ENCODE results near the gene MAP1LC3A. TPM values are rescaled to one million over a fixed set of nuclear protein-coding genes. Genes with fewer than 3 reads are reported as not detected.

The MAP1LC3A gene
- total RNA-seq, 1 experiment from 2014 or later = not detected

DNA sequence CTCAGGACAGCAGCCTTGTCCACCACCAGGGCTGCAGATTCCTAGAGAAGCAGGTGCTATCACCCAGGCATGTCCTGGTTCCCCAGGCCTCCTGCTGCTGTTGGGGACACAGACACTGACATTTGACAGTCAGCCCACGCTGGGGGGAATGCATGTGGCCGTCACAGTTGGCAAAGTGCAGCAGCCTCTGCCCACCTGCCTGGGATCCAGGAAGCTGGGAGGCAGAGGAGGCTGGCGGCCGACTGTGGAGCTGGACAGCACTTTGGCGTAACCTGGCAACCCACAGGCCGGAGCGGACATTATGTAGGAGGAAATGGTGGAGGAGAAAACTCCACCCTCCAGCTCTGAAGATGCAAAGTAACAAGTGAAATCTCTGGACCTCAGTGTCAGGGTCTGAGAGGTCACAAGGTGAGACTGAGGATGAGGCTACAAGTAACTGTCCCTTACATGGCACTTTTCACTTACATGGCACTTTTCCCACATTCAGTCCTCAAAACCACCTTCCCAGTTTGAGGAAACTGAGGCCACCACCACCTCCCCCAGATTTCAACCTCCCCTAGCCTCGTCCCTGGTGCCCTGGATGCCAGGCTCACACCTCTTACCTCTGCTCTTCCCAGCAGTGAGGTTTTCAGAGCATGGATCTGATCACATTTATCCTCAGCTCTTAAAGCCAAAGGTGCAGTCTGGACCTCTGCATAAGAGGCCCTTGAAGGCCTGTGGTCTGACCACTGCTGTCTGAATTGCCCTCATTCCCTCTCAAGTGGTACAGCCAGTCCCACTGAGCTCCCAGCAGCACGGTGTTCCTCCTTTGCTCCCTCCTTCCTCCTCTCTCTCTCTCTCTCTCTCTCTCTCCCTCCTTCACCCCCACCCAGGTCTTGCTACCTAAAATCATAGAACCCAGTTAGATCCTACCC is 8.7 kb downstream of the MAP1LC3A start:
- in situ Hi-C loops (cut with HindIII; ENCODE audit: low pct_unique_long_range_greater_than_20kb, low sequenced_read_pairs) = no loop called here
- no peak for DNase-seq (ENCODE audit: low read depth)

DNA sequence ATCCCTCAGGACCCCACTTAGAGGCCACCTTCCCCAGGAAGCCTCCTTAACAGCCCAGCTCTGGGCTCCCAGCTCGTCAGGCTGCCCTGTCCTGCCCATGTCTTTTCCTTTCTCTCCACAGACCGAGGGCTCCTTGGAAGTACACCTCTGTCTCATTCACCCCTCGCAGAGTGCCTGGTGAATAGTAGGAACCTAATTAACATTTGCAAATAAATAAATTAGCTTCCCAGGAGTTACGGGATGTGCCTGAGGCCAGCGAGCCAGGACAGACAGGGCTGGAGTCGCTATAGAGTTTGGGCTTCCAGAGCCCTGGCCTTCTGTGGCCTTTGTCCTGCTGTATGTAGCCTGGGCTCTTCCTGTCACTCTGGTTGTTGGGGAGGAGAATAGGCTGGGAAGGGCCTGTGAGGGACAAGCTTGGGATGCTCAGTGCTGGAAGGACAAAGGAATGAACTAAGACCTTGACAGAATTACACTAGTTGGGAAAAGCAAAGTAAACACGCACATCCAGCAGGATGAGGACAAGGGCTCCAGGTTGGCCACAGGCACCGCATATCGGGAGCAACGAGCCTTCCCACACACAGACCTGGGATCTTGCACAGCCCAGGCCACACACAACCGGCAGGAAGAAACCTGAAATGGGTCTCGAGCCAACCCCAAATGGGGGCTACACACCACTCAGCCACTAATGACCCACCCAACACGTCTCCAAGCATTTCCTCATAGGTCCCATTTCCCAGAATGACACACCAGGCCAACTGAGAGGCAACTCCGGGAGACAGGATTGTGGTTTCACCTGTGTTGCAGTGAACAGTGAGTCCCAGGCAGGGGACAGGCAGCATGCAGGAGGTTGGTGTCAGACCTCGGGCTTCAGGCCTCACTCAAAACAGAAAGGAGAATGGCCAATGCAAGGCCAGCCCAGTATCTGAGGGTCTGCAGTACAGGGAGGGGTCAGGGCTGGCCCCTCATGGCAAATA is 9.7 kb downstream of the MAP1LC3A start:
- in situ Hi-C loops (cut with HindIII; ENCODE audit: low pct_unique_long_range_greater_than_20kb, low sequenced_read_pairs) = no loop called here
- DNase-seq (ENCODE audit: low read depth) = no peak

DNA sequence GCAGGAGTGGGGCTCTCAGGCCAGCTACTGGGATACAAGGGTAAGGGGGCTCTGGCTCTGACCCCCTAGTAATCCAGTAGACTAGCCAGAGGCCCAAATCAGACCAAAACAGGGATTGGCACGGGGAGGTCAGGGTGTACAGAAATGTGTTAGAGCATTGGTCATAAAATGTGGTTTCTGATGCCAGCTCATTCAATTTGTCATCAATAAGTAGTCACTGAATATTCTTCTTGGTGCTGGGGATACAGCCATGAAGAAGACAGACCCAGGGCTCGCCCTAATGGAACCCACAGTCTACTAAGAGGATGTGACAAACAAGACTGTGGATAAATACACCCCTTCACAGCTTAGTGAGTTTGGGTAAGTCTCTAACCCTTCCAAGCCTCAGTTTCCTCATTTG is 11.1 kb downstream of the MAP1LC3A start:
- DNase-seq (ENCODE audit: low read depth) = no peak
- in situ Hi-C loops (cut with HindIII; ENCODE audit: low pct_unique_long_range_greater_than_20kb, low sequenced_read_pairs) = no loop called here

DNA sequence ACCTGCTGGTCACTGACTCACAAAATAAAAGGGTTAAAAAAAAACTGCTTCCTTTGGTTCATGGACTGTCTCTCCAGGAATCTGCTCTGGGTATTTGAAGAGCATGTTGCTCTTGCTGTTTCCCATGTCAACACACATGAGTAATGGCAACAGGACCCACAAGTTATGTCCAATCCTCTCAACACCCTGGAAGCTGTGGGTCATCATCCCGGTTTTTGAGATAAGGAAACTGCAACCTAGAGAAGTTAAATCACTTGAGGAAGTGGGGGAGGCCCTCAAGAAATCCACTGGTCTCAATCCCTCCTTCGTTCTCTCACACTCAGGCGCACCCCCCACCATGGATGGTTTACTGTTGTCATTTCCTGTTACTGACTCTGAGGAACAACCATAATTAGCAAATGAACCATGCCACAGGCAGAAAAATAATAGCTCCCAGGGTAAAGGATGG is 12.4 kb downstream of the MAP1LC3A start:
- in situ Hi-C loops (cut with HindIII; ENCODE audit: low pct_unique_long_range_greater_than_20kb, low sequenced_read_pairs) = no loop called here
- no peak for DNase-seq (ENCODE audit: low read depth)

DNA sequence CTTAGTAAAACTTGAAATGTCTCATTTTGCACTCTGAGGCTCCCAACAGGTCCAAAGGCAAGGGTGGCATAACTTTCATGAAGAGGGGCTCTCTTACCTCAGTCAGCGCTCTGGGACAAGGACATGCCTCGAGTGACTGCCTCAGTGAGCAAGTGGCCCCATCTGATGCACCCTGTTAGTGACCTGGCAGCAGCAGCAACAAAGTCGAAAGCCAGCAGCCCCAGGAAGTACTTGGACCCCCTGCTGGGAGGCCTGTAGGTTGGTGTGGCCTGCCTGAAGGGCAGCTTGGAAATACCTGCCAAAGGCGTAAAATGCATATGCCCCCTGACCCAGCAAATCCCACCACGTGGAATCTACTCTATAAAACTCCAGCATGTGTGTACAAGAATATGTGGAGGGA is 13.2 kb downstream of the MAP1LC3A start:
- no peak for DNase-seq (ENCODE audit: low read depth)
- in situ Hi-C loops (cut with HindIII; ENCODE audit: low pct_unique_long_range_greater_than_20kb, low sequenced_read_pairs) = no loop called here

DNA sequence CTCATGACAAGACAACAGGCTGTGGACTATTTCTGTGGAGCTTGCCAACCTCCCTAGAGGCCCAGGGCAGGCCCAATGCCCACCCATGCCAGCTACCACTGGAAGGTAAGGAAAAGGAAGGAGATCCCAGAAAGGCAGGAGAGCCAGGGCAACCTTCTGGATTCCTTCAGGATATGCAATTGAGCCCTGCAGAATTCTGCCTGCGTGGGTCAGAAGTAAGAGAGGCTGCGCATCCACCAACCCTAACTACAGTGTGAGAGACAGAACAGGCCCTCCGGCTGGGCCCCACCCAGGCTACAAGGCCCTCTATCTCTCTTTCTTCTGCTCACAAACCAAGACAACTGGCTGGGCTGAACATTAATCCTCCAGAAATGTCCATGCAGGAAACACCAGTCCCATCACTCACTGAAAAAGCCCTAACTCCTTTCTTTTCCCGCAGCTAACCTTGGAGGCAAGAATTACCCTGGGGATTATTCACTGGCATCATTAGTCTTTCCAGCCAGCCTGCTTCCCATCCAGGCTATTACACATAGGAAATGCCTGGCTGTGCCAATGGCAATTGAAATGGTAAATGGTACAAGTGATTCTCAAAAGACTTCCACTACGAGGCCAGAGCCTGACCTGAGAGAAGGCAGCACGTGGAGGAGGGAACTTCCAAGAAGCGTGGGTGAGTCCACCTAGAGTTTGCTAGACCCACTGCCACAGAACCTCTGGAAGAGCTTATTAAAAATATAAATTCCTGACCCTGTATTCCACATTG is 15.2 kb downstream of the MAP1LC3A start:
- in situ Hi-C loops (cut with HindIII; ENCODE audit: low pct_unique_long_range_greater_than_20kb, low sequenced_read_pairs) = no loop called here
- DNase-seq (ENCODE audit: low read depth) = no peak

DNA sequence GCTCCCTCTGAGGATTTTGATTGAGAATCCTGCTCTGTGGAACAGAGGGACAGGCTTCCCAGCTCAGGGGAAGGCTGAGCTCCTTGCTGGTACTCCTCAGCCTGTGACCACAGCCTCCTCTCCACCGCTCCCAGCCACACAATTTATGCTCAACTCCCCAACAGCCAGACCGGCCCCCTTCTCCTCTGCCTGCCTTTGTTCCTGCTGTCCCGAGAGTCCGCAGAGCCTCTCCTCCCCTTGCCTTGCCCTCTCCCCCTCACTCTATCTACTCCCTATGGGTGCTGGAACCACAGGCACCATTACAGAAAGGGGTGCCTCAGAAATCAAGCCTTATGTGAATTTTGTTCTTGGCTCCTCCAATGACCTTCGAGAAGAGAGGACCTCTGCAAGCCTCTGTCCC is 15.9 kb downstream of the MAP1LC3A start:
- no peak for DNase-seq (ENCODE audit: low read depth)
- in situ Hi-C loops (cut with HindIII; ENCODE audit: low pct_unique_long_range_greater_than_20kb, low sequenced_read_pairs) = no loop called here

DNA sequence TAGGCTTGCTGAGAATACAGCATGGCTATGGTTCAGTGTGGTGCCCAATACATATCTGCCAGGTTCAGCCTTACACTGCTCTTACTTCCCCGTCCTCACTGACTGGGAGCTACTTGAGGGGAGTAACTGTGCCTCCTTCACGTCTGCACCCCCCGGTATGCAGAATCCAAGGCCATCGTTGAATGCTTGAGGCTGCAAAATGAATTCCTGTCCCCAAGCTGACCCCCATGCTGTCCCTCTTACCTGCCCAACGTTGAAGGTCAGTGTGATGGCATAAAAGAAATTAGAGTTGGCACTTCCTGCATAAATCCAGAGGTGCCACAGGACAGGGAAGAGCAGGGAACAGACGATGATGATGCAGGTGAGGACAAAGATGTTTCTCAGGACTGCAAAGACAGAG is 16.3 kb downstream of the MAP1LC3A start:
- DNase-seq (ENCODE audit: low read depth) = no peak
- in situ Hi-C loops (cut with HindIII; ENCODE audit: low pct_unique_long_range_greater_than_20kb, low sequenced_read_pairs) = no loop called here

DNA sequence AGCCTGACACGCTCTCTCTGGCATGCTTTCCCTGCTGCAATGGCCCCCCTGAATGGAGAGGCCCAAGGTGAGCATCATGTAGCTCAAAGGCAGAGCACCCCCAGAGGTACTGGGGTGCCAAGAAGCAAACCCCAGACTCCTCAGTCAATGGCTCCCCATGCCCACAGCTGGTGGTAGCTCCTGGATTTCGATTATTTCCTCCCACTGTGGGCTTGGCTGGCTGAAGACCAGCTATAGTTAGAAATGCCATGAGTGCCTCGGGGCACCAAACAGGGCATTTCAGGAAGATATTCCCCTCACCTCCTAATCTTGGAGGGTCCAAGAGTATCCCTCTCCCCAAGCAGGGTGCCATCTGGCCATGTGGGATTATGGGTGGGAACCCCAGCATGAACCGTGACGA is 16.8 kb downstream of the MAP1LC3A start:
- in situ Hi-C loops (cut with HindIII; ENCODE audit: low pct_unique_long_range_greater_than_20kb, low sequenced_read_pairs) = no loop called here

DNA sequence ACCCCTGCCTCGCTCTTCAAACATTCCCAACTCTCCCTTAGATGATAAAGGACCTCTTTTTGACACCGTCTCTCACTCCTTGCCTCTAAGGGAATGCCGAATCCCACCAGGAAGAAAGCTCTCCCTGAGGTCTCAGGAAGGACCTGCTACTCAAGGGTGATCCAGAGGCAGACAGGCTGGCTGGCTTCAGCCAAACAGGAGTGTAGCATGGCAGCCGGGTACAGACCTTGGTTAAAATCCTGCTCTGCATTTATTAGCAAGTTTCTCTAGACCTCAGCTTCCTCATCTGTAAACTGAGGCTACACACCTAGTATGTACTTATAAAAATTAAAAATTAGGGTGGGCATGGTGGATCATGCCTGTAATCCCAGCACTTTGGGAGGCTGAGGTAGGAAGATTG is 17.2 kb downstream of the MAP1LC3A start:
- in situ Hi-C loops (cut with HindIII; ENCODE audit: low pct_unique_long_range_greater_than_20kb, low sequenced_read_pairs) = no loop called here

More for the DNA sequence above, 16.8 kb downstream of the MAP1LC3A start:
- DNase-seq (ENCODE audit: low read depth) = no peak

DNA sequence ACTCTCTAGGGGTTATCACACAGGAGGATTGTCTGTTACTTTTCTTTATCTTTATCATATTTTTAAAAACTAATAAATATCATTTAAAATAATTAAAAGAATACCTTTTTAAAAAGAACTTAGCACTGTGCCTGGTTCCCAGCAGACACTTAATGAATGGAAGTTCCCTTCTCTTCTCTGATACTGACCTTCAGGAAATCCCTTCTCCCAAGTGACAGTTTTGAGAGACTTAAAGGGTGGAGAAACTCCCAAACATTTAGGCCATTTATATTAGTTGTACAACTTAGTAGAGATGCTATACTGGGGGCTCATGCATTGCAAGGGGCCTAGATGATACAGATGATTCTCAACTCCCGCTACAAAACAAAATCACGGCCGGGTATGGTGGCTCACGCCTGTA is 18.5 kb downstream of the MAP1LC3A start:
- in situ Hi-C loops (cut with HindIII; ENCODE audit: low pct_unique_long_range_greater_than_20kb, low sequenced_read_pairs) = no loop called here
- DNase-seq (ENCODE audit: low read depth) = no peak

More for the DNA sequence above, 17.2 kb downstream of the MAP1LC3A start:
- DNase-seq (ENCODE audit: low read depth) = no peak

DNA sequence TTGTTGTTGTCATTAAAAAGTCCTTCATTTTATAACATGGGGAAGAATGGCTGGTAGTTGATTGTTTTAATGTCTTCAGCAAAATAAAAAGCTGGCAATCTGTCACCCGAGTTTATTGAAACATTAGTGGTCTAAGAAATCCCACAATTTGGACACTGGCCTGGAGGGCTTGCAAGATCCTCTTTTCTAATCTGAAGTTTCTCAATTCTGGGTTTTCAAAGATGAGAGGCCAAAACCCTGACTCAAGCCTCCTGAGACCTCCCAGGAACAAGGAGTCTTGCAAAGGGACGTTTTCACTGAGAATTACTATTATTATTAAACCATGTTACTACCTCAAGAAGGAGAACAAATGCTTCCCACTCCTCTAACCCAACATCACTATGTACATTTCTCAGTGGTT is 19.5 kb downstream of the MAP1LC3A start:
- DNase-seq (ENCODE audit: low read depth) = no peak
- in situ Hi-C loops (cut with HindIII; ENCODE audit: low pct_unique_long_range_greater_than_20kb, low sequenced_read_pairs) = no loop called here

DNA sequence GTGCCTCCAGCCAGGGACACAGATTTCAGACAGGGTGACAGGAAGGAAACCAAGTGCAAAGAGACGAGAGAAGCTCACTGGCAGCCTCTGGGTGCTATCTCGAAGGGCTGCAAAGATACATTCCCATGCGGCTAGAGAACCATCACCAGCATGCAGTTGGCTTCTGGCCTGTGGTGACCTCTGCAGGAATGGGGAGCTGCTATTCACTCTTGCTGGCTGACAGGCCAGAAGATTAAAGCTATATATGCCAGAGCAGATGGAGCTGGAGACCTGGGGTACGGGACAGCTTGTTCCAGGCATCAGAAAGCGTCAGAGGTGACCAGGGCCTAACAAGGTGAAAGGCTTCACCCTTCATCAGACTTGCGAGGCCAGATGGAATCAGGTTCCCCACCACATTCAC is 20.0 kb downstream of the MAP1LC3A start:
- in situ Hi-C loops (cut with HindIII; ENCODE audit: low pct_unique_long_range_greater_than_20kb, low sequenced_read_pairs) = no loop called here
- DNase-seq (ENCODE audit: low read depth) = no peak

DNA sequence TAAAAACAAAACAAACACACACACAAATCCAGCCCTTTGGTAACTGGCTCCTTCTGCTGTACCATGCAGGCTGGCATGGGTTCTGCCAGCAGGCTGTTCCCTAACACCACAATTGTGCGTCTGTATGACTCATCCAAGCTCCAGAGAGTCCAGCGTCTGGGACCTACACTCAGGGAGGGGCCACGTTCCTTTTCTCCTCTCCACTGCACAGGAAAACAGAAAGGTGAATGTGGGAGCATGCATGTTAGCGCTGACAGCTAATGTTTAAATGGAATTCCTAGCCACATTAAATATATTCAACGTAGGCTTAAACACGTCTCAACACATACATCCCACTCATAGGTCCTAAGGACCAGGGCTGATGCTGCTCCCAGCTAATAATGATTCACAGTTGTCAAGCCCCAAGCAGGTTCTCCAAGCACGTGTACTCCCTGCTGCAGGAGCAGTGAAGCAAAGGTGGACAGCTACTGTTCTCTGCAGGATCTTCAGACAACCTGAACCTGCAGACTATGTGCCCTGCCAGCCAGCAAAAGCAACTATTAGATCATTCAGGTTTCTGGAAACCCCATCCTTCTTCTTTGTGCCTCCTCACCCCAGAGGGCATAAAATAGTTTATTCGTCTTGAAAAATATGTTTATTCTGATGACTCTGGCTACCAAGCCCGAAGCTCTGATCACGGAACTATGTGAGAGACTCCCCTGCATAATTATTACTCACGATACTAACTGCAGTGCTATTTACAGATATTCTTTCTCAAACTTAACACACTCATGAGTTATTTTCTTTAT is 20.9 kb downstream of the MAP1LC3A start:
- in situ Hi-C loops (cut with HindIII; ENCODE audit: low pct_unique_long_range_greater_than_20kb, low sequenced_read_pairs) = no loop called here
- peak; percentile 90 for DNase-seq (ENCODE audit: low read depth)

DNA sequence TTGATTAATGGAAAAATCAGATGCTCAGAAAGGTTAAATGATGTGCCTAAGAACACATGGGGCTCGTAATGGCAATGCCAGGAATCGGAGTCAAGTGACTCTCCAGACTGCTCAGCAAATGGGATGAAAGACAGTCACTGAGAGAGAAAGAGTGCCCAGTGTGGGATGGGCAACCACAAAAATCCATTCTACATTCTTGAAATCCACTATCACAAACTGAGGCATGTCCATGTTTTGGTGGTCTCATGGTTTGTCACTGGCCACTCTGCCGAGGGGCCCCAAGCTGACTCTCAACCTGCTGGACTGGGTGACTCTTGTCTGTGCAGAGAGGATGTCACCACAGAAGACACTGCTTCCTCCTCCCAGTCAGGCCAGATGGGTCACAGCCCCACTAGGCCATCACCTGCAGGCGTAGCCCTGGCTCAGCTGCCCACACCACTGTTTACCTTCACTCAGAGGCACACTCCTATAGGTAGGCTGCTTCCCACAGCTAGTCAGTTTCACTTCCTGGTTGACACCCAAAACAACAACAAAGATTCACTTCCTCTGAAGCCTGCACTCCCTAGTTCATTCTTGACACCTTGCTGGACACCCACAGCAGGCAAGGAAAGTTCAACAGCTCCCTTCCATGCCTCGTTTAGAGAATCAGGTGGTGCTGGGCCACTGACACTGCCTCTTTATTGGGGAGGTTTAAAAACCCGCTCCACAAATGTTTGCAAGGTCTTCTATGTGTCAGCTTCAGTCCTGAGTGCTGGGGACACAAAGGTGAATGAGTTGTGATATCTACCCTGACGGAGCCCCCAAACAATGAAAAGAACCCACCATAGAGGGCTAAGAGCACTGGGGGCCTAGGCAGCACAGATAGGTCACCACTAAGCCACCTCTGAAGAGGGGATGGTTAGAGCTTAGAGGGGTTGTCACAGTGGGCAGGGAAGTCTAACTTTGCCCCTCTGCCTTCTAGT is 21.7 kb downstream of the MAP1LC3A start:
- in situ Hi-C loops (cut with HindIII; ENCODE audit: low pct_unique_long_range_greater_than_20kb, low sequenced_read_pairs) = no loop called here
- peak; percentile 44 for DNase-seq (ENCODE audit: low read depth)

DNA sequence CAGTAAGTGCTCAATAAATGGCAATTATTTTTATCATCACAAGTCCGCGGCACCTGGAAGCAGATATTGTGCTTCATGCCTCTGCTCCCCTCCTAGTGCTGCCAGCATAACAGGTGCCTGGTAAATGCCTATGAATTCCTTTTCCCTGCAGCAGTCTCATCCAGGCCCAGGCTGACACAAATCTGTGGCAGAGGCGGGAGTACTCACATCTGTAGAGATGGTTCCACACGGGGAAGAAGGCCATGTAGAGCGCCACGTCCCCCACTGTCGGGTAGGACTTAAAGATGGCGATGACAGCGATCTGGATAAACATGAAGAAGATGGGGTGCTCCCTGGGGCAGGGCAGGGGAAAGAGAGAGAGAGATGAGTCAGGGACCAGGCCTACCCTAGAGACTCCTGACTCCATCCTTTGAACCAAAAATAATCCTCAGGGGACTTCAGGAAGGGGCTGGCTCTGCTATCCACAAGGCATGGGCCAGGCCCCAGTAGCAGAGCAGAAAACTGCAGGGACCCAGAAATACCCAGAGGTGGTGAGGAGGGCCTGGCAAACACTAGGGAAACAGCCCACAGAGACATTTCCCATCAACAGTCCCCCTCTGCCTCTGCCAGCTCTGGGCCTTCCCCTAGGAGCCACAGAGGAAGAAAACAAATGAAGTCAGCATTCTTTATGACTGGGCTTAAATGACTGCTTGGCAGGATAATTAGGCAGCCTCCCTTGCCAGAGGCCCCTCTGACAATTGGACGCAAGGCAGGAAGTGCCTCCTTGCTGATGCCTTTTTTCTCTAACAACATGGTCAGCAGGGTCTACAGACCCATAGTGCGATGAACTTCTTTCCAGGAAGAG is 23.0 kb downstream of the MAP1LC3A start:
- in situ Hi-C loops (cut with HindIII; ENCODE audit: low pct_unique_long_range_greater_than_20kb, low sequenced_read_pairs) = no loop called here
- peak; percentile 60 for DNase-seq (ENCODE audit: low read depth)

Measured in Caki2 (cell line).